Esophagus (tissue), 2 donors: ENCODE data around the gene PXN. TPM values are rescaled to one million over a fixed set of nuclear protein-coding genes. Genes with fewer than 3 reads are reported as not detected.
"Not testable (repeated sequence)": the region's sequence is repeated elsewhere in the genome, so short reads cannot be mapped to it uniquely, and the experiment has no call there.

Experiments used
- H3K27ac ChIP-seq, 2 donors: one replicate each; pipeline ENCODE4 v1.5.1; 2013; ENCODE audit warnings: low read depth in 2 of 2, mild to moderate bottlenecking in 2 of 2, inconsistent platforms in 1 of 2, low read length in 1 of 2, moderate library complexity in 1 of 2
- H3K27me3 ChIP-seq, 2 donors: one replicate each; pipeline ENCODE4 v1.6.1; 2013; ENCODE audit warnings: low read length in 2 of 2, control low read depth in 1 of 2, mild to moderate bottlenecking in 1 of 2; ENCODE audit not compliant: insufficient read depth in 2 of 2, control insufficient read depth in 1 of 2
- H3K36me3 ChIP-seq, 2 donors: one replicate each; pipeline ENCODE4 v1.6.1; 2013; ENCODE audit warnings: low read length in 1 of 2; ENCODE audit not compliant: control insufficient read depth in 2 of 2, insufficient read depth in 2 of 2
- H3K4me1 ChIP-seq, 2 donors: one replicate each; pipeline ENCODE4 v1.6.1; 2013; ENCODE audit warnings: low read length in 1 of 2; ENCODE audit not compliant: control insufficient read depth in 2 of 2, insufficient read depth in 2 of 2
- H3K4me3 ChIP-seq, 2 donors: one replicate each; pipeline ENCODE4 v1.5.1; 2013; ENCODE audit warnings: low read length in 2 of 2, mild to moderate bottlenecking in 2 of 2, low read depth in 1 of 2, moderate library complexity in 1 of 2
- H3K9me3 ChIP-seq, 2 donors: one replicate each; pipeline ENCODE4 v1.6.1; 2013; ENCODE audit warnings: mild to moderate bottlenecking in 2 of 2, low read depth in 1 of 2, low read length in 1 of 2, moderate library complexity in 1 of 2; ENCODE audit not compliant: control insufficient read depth in 2 of 2, insufficient read depth in 1 of 2
- WGBS, 2 donors: extraction: QIAGEN DNeasy Blood & Tissue Kit; methylation state at CpG; one replicate each; pipeline ENCODE4 v1.1.7; 2013; 5-methylcytosine and 5-hydroxymethylcytosine counted together
- polyA plus RNA-seq, 2 donors: library from polyadenylated mRNA; stranded (reverse); fragments of 200-250 nt; gene quantifications; one replicate each; pipeline ENCODE4 v1.2.3, GENCODE V29; 2013
- donor health status: healthy with polysubstance abuse.
- donor health status: Bipolar disorder and iron deficiency.

PXN gene
- polyA plus RNA-seq, 2 donors: 17.3 to 32.1 TPM

- Histone ChIP-seq H3K36me3 (no peaks in the 10 kb centered on the region), H3K9me3 (no peaks in the 10 kb centered on the region), H3K27ac (peak overlapping the region in 1 of 2 donors; percentile 24), H3K4me3 (no peak overlapping the region), H3K27me3 (no peaks in the 10 kb centered on the region), H3K4me1 (peaks cover 4 to 18% of the 10 kb centered on the region in 2 donors)
- 81 to 88% methylated on average over 12 of the region's 12 CpGs for WGBS, 2 donors
Measured at GRCh38 chr12:120252071-120252906, 13.2 kb downstream of the PXN start.

DNA sequence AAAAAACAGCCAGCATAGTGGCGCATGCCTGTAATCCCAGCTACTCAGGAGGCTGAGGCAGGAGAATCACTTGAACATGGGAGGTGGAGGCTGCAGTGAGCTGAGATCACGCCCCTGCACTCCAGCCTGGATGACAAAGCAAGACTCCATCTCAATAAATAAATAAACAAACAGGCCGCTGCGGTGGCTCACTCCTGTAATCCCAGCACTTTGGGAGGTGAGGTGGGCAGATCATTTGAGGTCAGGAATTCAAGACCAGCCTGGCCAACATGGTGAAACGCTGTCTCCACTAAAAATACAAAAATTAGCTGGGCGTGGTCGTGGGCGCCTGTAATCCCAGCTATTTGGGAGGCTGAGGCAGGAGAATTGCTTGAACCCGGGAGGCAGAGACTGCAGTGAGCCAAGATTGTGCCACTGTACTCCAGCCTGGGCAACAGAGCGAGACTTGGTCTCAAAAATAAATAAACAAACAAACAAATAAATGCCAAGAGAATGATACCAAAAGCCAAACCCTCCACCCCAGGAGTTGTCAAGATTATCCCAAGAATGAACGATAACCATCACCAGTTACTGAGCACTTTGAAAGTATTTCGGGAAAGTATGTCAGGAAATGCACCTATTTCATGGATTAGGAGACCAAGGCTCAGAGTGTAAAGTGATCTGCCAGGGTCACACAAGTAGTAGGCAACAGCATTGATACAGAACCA, 14.0 kb downstream of the PXN start:
- H3K27ac ChIP-seq: peak overlapping the region in 1 of 2 donors; percentile 24
- H3K4me1 ChIP-seq: peaks cover 4 to 18% of the 10 kb centered on the region in 2 donors
- H3K36me3 ChIP-seq, H3K9me3 ChIP-seq, H3K4me3 ChIP-seq, H3K27me3 ChIP-seq: not testable (repeated sequence)
- 87 to 90% methylated on average over 12 of the region's 12 CpGs for WGBS, 2 donors

DNA sequence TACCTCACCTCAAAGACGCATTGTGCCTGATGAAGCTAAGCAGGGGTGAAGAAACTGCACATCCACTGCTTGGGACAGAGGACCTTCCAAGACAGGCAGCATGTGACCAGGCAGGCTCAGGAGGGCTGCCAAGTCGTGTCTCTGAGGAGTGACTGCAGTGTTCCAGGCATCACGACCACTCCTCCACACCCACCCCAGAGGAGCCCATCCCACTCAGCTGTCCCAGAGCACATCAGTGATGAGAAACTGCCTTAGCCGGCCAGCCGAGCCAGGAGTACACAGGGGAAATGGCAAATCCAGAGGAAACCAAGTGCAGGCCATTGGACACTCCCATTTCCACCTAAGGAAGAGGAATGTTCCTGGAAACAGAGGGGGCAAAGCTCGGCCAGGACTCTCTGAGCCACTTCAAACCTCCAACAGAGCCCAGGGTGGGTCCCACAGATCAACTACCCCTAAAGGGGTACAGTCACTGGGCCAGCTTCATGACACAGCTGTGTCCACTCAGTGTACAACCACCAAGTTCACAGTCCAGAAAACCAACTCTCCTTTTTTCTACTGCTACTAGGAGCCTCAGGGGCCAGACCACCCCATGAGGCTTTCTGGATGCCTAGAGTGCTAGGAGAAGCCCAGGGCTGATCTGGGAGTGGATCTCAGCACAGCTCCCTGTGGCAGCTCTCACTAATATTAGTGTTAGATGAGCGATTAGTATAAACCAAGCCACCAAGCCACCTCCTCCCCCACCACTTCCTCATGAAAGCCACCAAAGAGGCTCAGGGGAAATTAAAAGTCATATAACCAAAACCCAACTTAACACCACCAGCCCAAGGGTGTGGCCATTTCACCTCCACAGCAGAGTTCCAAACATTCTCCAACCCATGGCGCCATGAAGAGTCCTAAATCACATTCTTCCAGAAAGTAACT, 15.4 kb downstream of the PXN start:
- Histone ChIP-seq H3K4me3 (no peak overlapping the region), H3K27me3 (no peaks in the 10 kb centered on the region), H3K4me1 (peaks cover 4 to 19% of the 10 kb centered on the region in 2 donors), H3K9me3 (no peaks in the 10 kb centered on the region), H3K27ac (peak overlapping the region; percentile 63 to 89), H3K36me3 (no peaks in the 10 kb centered on the region)
- 49 to 57% methylated on average over 8 of the region's 8 CpGs for WGBS, 2 donors

- Histone ChIP-seq H3K4me3 (no peak overlapping the region), H3K4me1 (peaks cover 4 to 22% of the 10 kb centered on the region in 2 donors), H3K27ac (peak overlapping the region; percentile 44 to 89), H3K36me3 (no peaks in the 10 kb centered on the region), H3K9me3 (no peaks in the 10 kb centered on the region), H3K27me3 (no peaks in the 10 kb centered on the region)
- WGBS, 2 donors: 67 to 70% methylated on average over 4 of the region's 4 CpGs
Measured at GRCh38 chr12:120249266-120249874, 16.2 kb downstream of the PXN start.

DNA sequence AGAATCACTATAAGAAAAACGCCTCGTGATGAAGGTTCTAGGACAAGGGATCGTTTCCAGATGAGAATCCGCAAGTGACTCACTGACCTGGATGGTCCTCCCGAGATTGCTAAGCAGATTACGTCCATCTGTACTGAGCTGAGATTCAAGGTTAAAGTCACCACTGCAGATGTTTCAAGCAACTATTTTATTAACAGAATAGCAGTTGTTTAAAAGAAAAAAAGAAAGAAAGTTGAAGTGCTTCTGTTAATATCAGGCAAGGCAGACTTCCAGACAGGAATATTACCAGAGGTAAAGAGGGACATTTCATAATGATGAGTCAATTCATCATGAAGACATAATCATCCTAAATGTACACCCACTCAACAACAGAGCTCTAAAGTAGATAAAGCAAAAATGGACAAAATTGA, 17.9 kb downstream of the PXN start:
- Histone ChIP-seq H3K4me3 (no peak overlapping the region), H3K36me3 (peaks cover 0 to 2% of the 10 kb centered on the region in 2 donors), H3K27me3 (no peaks in the 10 kb centered on the region), H3K9me3 (no peaks in the 10 kb centered on the region), H3K27ac (peak overlapping the region in 1 of 2 donors; percentile 47), H3K4me1 (peaks cover 4 to 22% of the 10 kb centered on the region in 2 donors)
- WGBS, 2 donors: 58% methylated on average over 6 of the region's 6 CpGs

DNA sequence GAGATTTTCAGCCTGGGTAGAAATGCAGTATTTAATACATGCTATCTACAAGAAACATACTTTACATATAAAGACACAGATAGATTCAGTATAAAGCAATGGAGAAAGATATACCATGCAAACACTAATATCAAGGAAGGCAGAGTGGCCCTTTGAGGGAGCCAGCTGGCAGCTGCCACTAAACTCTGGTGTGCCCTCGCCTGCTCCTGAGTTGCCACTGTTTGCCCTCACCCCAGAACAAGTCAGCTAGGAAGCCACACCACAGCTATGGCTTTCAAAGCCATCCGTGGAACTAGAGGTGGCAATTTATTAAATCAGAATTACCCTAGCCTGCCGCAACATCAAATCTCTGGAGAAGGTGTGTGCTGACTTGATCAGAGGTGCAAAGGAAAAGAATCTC, 18.3 kb downstream of the PXN start:
- peaks cover 4 to 22% of the 10 kb centered on the region in 2 donors for H3K4me1 ChIP-seq
- H3K4me3 ChIP-seq: no peak overlapping the region
- 70 to 71% methylated on average over 3 of the region's 3 CpGs for WGBS, 2 donors
- peak overlapping the region in 1 of 2 donors; percentile 47 for H3K27ac ChIP-seq
- no peaks in the 10 kb centered on the region for H3K9me3 ChIP-seq
- H3K36me3 ChIP-seq: peaks cover 0 to 2% of the 10 kb centered on the region in 2 donors
- no peaks in the 10 kb centered on the region for H3K27me3 ChIP-seq

GRCh38 chr12:120246705-120247104, 18.8 kb downstream of the PXN start:
- H3K27me3 ChIP-seq, H3K36me3 ChIP-seq, H3K4me3 ChIP-seq, H3K9me3 ChIP-seq, H3K27ac ChIP-seq: not testable (repeated sequence)
- WGBS, 2 donors: 70 to 79% methylated on average over 5 of the region's 5 CpGs
- H3K4me1 ChIP-seq: peaks cover 4 to 24% of the 10 kb centered on the region in 2 donors

DNA sequence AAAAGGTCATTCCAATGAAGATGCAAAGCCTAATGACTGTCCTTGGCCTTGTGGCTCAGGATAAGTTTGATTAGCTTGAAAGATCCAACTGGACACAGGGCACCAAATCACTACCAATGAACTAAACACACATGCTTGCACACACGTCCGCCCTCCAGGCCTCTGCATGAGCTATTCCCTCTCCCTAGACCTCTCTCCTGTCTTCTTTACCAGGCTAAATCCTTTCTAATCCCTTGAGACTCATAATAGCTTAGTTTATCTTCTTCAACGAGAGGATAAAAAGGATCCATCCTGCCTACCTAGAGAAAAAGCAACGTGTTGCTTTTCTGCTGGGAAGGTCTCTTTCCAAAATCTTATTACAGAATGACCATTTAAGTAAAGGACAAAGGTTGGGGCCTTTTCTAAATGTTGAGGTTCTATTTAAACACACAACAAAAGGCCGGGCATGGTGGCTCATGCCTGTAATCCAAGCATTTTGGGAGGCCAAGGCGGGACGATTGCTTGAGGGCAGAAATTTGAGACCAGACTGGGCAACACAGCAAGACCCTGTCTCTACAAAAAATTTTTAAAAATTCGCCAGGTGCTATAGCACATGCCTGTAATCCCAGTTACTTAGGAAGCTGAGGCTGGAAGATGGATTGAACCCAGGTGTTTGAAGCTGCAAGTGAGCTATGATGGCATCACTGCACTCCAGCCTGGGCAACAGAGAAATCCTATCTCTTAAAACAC, 22.4 kb downstream of the PXN start:
- Histone ChIP-seq H3K27ac (no peak overlapping the region), H3K4me1 (peaks cover 0 to 23% of the 10 kb centered on the region in 2 donors)
- WGBS, 2 donors: 72 to 73% methylated on average over 8 of the region's 8 CpGs

More for the DNA sequence above, 22.4 kb downstream of the PXN start:
- Histone ChIP-seq H3K4me3 (no peak overlapping the region), H3K36me3 (peaks cover 0 to 2% of the 10 kb centered on the region in 2 donors), H3K27me3 (no peaks in the 10 kb centered on the region), H3K9me3 (no peaks in the 10 kb centered on the region)
